Measurements from ENCODE around the gene MORN3. TPM values are rescaled to one million over a fixed set of nuclear protein-coding genes. Genes with fewer than 3 reads are reported as not detected.

The MORN3 gene
- total and polyA plus RNA-seq, 10 of the 15 experiments (the other 5 are each of a cell fraction or from before 2014, with no cell fraction given), result 0.08 to 0.34 (median 0.17) TPM

DNA sequence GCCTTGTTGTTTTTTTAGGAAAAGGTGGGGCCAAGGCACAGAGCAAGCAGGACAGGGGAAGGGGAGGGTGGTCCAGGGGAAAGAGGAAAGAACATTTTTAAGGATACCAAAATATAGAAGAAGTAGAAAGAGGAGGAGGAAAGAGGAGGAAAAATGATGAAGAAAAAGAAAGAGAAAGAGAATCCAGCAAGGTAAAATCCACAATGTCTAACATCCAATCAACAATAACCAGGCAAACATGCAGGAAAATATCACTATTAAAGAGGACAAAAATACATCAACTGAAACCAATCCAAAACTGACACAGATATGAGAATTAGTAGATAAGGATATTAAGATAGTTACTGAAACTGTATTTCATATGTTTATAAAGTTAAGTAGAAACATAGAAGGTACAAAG is 36.1 kb upstream of the MORN3 start:
- ATAC-seq (no peak), DNase-seq (ENCODE audit: low read depth, low spot score) (no peak), FAIRE-seq (no peak)
- in situ Hi-C loops (cut with MboI), result no loop called here
- RAD21 ChIA-PET (ENCODE audit: unreplicated experiment), result no interaction called here
- no peaks in the 10 kb centered on the region for H4K20me1 ChIP-seq (ENCODE audit: control insufficient read depth, insufficient read depth)
- H3K4me1 ChIP-seq (ENCODE audit: control insufficient read depth, insufficient read depth, low read length), result peaks cover 17% of the 10 kb centered on the region; the same call in 1 of the 2 replicates
- H3K27ac ChIP-seq (ENCODE audit: control insufficient read depth, insufficient read depth), result no peak overlapping the region
- BruUV-seq (replicated peaks), result no TSS peak
- H3K36me3 ChIP-seq (ENCODE audit: control insufficient read depth in 2 of 2, insufficient read depth in 2 of 2, low read length in 1 of 2), result no peaks in the 10 kb centered on the region
- H3K27me3 ChIP-seq (replicated peaks in 1 of 2; ENCODE audit: control insufficient read depth in 2 of 2, insufficient read depth in 2 of 2, low read length in 1 of 2), result no peaks in the 10 kb centered on the region; a peak in 1 of 4 replicates
- no peaks in the 10 kb centered on the region for H3K9me3 ChIP-seq (replicated peaks; ENCODE audit: control insufficient read depth, insufficient read depth, low read length)
- no peak overlapping the region for H2AFZ ChIP-seq (ENCODE audit: control insufficient read depth, low read depth, low read length)
- POLR2A ChIA-PET, result no interaction called here
- no peak overlapping the region for H3K9ac ChIP-seq (ENCODE audit: control insufficient read depth, insufficient read depth, low read length)
- no peak overlapping the region for H3K4me2 ChIP-seq (ENCODE audit: control insufficient read depth, insufficient read depth)
- intact Hi-C loops (cut with micrococcal nuclease; ENCODE audit: unreplicated experiment), result no loop called here
- no peak overlapping the region for H3K4me3 ChIP-seq
- SMC1A ChIA-PET (ENCODE audit: uncharacterized antibody, unreplicated experiment), result interaction anchor here (0.9 kb wide), 1 partner anchor 67 kb away, joined by 3 read pairs; no protein-coding TSS in a partner anchor
- CTCF ChIA-PET, result no interaction called here
- no peaks in the 10 kb centered on the region for H3K79me2 ChIP-seq (ENCODE audit: control insufficient read depth, insufficient read depth, low read length)
- TF ChIP-seq, protein P1, sequence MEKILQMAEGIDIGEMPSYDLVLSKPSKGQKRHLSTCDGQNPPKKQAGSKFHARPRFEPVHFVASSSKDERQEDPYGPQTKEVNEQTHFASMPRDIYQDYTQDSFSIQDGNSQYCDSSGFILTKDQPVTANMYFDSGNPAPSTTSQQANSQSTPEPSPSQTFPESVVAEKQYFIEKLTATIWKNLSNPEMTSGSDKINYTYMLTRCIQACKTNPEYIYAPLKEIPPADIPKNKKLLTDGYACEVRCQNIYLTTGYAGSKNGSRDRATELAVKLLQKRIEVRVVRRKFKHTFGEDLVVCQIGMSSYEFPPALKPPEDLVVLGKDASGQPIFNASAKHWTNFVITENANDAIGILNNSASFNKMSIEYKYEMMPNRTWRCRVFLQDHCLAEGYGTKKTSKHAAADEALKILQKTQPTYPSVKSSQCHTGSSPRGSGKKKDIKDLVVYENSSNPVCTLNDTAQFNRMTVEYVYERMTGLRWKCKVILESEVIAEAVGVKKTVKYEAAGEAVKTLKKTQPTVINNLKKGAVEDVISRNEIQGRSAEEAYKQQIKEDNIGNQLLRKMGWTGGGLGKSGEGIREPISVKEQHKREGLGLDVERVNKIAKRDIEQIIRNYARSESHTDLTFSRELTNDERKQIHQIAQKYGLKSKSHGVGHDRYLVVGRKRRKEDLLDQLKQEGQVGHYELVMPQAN (conservative IDR thresholded peaks at IDR 0.05), result no peak
- no peak for TF ChIP-seq GATAD2B (conservative IDR thresholded peaks at IDR 0.05; ENCODE audit: low read depth)
- no peak for TF ChIP-seq ZSCAN29 (IDR thresholded peaks at IDR 0.05)
- TF ChIP-seq NFYA (IDR thresholded peaks at IDR 0.05; ENCODE audit: borderline replicate concordance, low read depth, low read length), result no peak
- no peak for TF ChIP-seq HCFC1 (IDR thresholded peaks at IDR 0.05; ENCODE audit: low read length)
- TF ChIP-seq, protein P2, sequence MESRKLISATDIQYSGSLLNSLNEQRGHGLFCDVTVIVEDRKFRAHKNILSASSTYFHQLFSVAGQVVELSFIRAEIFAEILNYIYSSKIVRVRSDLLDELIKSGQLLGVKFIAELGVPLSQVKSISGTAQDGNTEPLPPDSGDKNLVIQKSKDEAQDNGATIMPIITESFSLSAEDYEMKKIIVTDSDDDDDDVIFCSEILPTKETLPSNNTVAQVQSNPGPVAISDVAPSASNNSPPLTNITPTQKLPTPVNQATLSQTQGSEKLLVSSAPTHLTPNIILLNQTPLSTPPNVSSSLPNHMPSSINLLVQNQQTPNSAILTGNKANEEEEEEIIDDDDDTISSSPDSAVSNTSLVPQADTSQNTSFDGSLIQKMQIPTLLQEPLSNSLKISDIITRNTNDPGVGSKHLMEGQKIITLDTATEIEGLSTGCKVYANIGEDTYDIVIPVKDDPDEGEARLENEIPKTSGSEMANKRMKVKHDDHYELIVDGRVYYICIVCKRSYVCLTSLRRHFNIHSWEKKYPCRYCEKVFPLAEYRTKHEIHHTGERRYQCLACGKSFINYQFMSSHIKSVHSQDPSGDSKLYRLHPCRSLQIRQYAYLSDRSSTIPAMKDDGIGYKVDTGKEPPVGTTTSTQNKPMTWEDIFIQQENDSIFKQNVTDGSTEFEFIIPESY (IDR thresholded peaks at IDR 0.05), result no peak
- no peak for TF ChIP-seq ZNF207 (IDR thresholded peaks at IDR 0.05; ENCODE audit: borderline replicate concordance)
- TF ChIP-seq, protein P3, sequence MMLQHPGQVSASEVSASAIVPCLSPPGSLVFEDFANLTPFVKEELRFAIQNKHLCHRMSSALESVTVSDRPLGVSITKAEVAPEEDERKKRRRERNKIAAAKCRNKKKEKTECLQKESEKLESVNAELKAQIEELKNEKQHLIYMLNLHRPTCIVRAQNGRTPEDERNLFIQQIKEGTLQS (IDR thresholded peaks at IDR 0.05; ENCODE audit: borderline replicate concordance, extremely low read depth, low read depth, low read length), result no peak
- no peak for TF ChIP-seq SMC3 (IDR thresholded peaks at IDR 0.05; ENCODE audit: borderline replicate concordance, low read length)
- no peak for TF ChIP-seq TCF7 (IDR thresholded peaks at IDR 0.05; ENCODE audit: borderline replicate concordance)
- no peak for TF ChIP-seq STAT1 (conservative IDR thresholded peaks at IDR 0.05)
- no peak for TF ChIP-seq ZNF217 (IDR thresholded peaks at IDR 0.05)
- TF ChIP-seq, protein P4, sequence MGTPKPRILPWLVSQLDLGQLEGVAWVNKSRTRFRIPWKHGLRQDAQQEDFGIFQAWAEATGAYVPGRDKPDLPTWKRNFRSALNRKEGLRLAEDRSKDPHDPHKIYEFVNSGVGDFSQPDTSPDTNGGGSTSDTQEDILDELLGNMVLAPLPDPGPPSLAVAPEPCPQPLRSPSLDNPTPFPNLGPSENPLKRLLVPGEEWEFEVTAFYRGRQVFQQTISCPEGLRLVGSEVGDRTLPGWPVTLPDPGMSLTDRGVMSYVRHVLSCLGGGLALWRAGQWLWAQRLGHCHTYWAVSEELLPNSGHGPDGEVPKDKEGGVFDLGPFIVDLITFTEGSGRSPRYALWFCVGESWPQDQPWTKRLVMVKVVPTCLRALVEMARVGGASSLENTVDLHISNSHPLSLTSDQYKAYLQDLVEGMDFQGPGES (IDR thresholded peaks at IDR 0.05), result no peak
